Measurements from ENCODE around the gene TRIO.

- TF ChIP-seq CTCF (IDR thresholded peaks at IDR 0.05) = no peak
- no peak for TF ChIP-seq POLR2A (IDR thresholded peaks at IDR 0.05)
Measured at GRCh38 chr5:14342306-14342705, 199.2 kb downstream of the TRIO start.
